ENCODE data around the gene ENC1. TPM values are rescaled to one million over a fixed set of nuclear protein-coding genes. Genes with fewer than 3 reads are reported as not detected.
A peak's percentile ranks its signal among the peaks of the same experiment; 100 is the strongest.
"Not testable (repeated sequence)": the region's sequence is repeated elsewhere in the genome, so short reads cannot be mapped to it uniquely, and the experiment has no call there.

Gene ENC1, protein sequence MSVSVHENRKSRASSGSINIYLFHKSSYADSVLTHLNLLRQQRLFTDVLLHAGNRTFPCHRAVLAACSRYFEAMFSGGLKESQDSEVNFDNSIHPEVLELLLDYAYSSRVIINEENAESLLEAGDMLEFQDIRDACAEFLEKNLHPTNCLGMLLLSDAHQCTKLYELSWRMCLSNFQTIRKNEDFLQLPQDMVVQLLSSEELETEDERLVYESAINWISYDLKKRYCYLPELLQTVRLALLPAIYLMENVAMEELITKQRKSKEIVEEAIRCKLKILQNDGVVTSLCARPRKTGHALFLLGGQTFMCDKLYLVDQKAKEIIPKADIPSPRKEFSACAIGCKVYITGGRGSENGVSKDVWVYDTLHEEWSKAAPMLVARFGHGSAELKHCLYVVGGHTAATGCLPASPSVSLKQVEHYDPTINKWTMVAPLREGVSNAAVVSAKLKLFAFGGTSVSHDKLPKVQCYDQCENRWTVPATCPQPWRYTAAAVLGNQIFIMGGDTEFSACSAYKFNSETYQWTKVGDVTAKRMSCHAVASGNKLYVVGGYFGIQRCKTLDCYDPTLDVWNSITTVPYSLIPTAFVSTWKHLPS
- total RNA-seq, result under 1 TPM; 0.50 to 0.55 TPM

DNA sequence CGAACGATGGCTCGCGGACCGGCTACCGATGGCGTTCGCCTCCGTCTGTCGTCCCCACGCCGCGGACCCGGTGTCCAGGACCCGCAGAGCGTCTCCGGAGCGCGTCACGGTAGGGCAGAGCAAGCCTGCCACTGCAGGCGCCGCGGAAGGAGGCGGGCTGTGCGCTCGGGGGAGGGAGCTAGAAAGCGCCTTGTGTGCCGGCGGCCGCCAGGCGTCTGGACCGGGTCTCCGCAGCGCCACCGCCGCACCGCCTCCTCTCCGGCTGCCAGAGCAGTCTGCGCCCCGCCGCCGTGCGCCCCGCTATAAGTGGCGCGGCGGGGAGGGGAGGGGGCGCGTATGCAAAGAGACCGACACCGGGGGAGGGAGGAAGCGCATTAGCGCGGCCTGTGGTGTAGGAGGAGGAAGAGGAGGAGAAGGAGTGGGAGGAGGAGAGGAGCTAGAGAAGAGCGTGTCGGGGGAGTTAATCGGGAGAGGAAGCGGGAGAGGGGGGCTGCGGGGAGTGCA, at the start of gene ENC1:
Gene ENC1, minus strand, starts transcription at position 279 of the 504 bp plus-strand sequence. CDS start 4,243 bp downstream, outside the sequence.
- peak; percentile 93 for ATAC-seq
- peaks cover 30% of the 10 kb centered on the region for H3K4me1 Mint-ChIP-seq (ENCODE audit: low read depth)
- ChIA-PET POLR2A (interaction anchor here (0.6 to 1.3 kb wide), 2 partner anchors 61 to 65 kb away, joined by 3 to 4 read pairs; no protein-coding TSS in a partner anchor), CTCF (interaction anchor here (1.0 to 5.5 kb wide), 10 partner anchors 9 to 738 kb away, joined by 3 to 38 read pairs (median 4); no protein-coding TSS in a partner anchor)
- H3K27me3 Mint-ChIP-seq (ENCODE audit: low read depth), result peaks cover 53% of the 10 kb centered on the region
- peak within 1 kb of the TSS; percentile 77 for H3K4me3 Mint-ChIP-seq
- no peaks in the 10 kb centered on the region for H3K9me3 Mint-ChIP-seq (ENCODE audit: insufficient read depth)
- DNase-seq, result peak; percentile 82
- H3K27ac Mint-ChIP-seq, result peak within 1 kb of the TSS; percentile 41
- H3K36me3 Mint-ChIP-seq (ENCODE audit: low read depth), result no peaks in the 10 kb centered on the region

DNA sequence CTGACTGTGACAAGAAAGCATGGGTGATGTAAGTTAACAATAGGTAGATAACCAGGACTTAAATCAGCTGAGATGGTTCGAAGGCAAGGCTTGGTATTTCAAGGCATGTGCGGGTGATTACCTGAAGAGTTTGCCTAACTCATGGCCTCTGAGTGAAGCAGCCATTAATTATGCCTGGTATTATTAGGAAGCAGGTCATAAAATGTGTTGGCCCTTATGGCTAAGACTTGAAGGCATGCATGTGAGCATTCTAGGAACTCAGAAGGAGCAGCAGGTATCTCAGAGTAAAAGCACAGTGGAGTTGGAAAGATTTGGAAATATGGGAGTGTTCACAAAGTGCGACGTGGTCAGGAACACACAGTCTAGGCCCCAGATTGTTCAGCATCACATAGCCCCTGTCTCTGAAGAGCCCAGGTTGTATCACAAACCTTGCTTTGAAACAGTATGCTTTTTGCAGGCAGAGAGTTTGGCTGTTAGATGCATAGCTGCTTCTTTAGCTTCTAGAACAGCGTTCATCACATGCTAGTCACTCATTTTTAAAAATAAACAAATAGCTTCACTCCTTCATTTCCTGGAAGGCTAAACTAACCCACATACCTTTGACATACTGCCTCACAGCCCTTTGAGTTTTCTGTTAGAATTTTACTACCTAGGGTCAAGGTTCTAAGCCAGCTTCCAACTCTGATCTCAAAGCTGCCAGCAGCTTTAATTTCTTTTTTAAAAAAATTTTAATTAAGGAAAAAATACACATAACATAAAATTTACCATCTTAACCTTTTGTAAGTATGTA, 46.6 kb upstream of the ENC1 start:
- POLR2A ChIA-PET, result no interaction called here
- no peak overlapping the region for H3K27ac Mint-ChIP-seq

DNA sequence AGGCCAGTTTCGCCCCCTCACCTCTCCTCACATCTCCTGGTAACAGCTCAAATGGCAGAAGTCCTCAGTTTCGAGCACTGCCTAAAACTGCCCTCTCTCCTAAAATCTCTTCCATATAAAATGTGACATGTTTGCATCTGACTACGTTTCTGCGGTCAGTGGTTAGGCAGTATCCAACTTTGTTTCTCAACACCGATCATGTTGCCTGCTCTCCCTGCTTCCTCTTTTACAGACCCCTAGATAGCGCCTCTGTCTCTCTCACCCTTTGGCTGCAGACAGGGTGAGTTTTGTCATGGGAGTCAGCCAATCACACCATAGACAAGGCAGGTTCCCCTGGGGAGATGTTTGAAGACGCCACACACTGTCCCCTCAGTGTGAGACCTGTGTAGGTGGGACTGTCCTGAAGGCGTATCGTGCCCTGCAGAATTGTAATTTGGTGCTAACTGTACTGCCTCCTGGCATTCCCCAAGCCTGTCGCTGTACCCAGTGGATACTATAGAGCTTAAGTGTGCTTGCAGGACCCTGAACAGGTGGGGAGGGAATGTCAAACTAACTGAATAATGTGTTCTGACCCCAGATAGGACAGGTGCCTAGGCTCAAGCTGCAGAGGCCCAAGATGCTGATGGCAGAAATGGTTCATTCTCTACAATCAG, 45.6 kb upstream of the ENC1 start:
- ChIA-PET POLR2A (interaction anchor here (1.4 kb wide), 1 partner anchor 8 kb away, joined by 3 read pairs; no protein-coding TSS in a partner anchor), CTCF (interaction anchor here (1.1 kb wide), 1 partner anchor 81 kb away, joined by 3 read pairs; the partner anchor contains the start of genes GFM2 and NSA2)
- Mint-ChIP-seq H3K4me3 (peak overlapping the region; percentile 75), H3K4me1 (ENCODE audit: low read depth) (peaks cover 29% of the 10 kb centered on the region), H3K36me3 (ENCODE audit: low read depth) (peaks cover 20% of the 10 kb centered on the region), H3K27me3 (ENCODE audit: low read depth) (peaks cover 7% of the 10 kb centered on the region), H3K9me3 (ENCODE audit: insufficient read depth) (no peaks in the 10 kb centered on the region), H3K27ac (peak overlapping the region; percentile 57)
- ATAC-seq (peak; percentile 14), DNase-seq (peak; percentile 22)

More for the DNA sequence above, 46.6 kb upstream of the ENC1 start:
- CTCF ChIA-PET, result interaction anchor here (1.1 kb wide), 1 partner anchor 79 kb away, joined by 3 read pairs; the partner anchor contains the start of genes GFM2 and NSA2
- Mint-ChIP-seq H3K4me1 (ENCODE audit: low read depth) (peaks cover 29% of the 10 kb centered on the region), H3K4me3 (peak overlapping the region; percentile 75), H3K36me3 (ENCODE audit: low read depth) (peaks cover 20% of the 10 kb centered on the region), H3K27me3 (ENCODE audit: low read depth) (peaks cover 7% of the 10 kb centered on the region), H3K9me3 (ENCODE audit: insufficient read depth) (no peaks in the 10 kb centered on the region)
- DNase-seq (no peak), ATAC-seq (no peak)

DNA sequence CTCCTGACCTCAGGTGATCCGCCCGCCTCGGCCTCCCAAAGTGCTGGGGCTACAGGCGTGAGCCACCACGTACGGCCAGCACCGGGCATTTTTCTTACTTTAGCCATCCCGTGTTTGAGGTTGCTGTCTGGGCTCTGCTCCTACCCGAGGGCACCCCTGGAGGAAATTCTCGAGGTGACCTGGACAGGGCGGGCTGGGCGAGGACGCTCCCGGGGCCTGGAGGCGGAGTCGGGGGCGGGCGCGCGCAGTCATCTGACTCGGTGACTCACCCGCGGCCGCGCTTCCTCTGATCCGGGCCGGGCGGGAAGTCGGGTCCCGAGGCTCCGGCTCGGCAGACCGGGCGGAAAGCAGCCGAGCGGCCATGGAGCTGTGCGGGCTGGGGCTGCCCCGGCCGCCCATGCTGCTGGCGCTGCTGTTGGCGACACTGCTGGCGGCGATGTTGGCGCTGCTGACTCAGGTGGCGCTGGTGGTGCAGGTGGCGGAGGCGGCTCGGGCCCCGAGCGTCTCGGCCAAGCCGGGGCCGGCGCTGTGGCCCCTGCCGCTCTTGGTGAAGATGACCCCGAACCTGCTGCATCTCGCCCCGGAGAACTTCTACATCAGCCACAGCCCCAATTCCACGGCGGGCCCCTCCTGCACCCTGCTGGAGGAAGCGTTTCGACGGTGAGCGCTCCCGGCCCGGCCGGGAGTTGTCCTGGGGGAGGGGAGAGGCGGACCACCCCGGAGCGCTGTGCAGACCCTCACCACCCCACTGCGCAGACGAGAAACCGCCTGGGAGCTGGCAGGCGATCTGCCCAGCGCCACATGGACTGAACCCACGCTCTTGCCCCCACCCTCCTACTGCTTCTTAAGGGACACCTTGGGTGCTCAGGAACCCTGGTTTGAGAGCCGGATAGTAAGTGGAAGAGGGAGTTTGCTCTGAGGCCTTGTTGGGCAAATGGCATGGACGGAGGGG, 44.6 kb upstream of the ENC1 start, which contains the start of gene HEXB:
Gene HEXB, plus strand, starts transcription at position 334 of the 952 bp plus-strand sequence. Its CDS starts 28 bp downstream, at position 362.
- ATAC-seq (peak; percentile 94), DNase-seq (peak; percentile 88)
- Mint-ChIP-seq H3K36me3 (ENCODE audit: low read depth) (peaks cover 17% of the 10 kb centered on the region), H3K4me1 (ENCODE audit: low read depth) (peaks cover 29% of the 10 kb centered on the region), H3K9me3 (ENCODE audit: insufficient read depth) (no peaks in the 10 kb centered on the region), H3K27me3 (ENCODE audit: low read depth) (peaks cover 17% of the 10 kb centered on the region), H3K27ac (peak within 1 kb of the TSS; percentile 57), H3K4me3 (peak within 1 kb of the TSS; percentile 75)
- ChIA-PET POLR2A (interaction anchor here (1.4 kb wide), 1 partner anchor 9 kb away, joined by 3 read pairs; no protein-coding TSS in a partner anchor), CTCF (no interaction called here)

DNA sequence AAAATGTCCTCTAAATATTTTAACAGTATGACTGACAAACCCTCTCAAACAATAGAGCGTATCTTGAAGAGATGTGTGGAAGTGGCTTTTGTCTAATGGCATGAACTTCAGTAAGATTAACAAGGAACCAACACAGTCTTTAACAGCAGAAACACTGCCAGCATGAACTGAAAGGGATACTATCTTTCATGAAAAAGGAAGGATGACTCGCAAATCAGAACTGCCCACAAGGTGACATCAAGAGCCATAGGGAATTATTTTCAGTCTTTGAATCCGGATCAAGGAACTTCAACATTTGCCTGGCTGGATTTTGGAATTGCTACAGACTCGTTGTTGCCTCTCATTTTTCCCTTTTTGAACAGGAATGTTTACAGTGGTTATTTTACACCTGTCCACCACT, 39.4 kb upstream of the ENC1 start:
- ChIA-PET CTCF (no interaction called here), POLR2A (no interaction called here)
- Mint-ChIP-seq H3K36me3 (ENCODE audit: low read depth) (no peaks in the 10 kb centered on the region), H3K4me3 (no peak overlapping the region), H3K4me1 (ENCODE audit: low read depth) (peaks cover 6% of the 10 kb centered on the region), H3K9me3 (ENCODE audit: insufficient read depth) (no peaks in the 10 kb centered on the region), H3K27me3 (ENCODE audit: low read depth) (peaks cover 31% of the 10 kb centered on the region), H3K27ac (no peak overlapping the region)
- DNase-seq (no peak), ATAC-seq (no peak)

DNA sequence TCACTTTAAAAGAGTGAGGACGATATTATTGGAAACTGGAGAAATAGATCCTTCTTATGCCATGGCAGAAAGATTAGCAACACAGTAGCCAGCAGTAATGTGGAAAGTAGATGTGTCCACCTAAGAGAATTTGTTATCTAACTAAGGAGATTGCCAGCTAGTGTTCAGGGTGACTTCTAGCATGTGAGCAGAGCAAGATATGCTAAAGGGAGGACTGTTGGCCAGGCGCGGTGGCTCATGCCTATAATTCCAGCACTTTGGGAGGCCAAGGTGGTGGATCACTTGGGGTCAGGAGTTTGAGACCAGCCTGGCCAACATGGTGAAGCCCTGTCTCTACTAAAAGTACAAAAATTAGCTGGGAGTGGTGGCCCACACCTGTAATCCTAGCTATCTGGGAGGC, 38.8 kb upstream of the ENC1 start:
- H3K9me3 Mint-ChIP-seq (ENCODE audit: insufficient read depth); H3K27ac Mint-ChIP-seq; POLR2A ChIA-PET; CTCF ChIA-PET; ATAC-seq; H3K36me3 Mint-ChIP-seq (ENCODE audit: low read depth); H3K4me3 Mint-ChIP-seq; DNase-seq; H3K4me1 Mint-ChIP-seq (ENCODE audit: low read depth): not testable (repeated sequence)
- peaks cover 31% of the 10 kb centered on the region for H3K27me3 Mint-ChIP-seq (ENCODE audit: low read depth)

DNA sequence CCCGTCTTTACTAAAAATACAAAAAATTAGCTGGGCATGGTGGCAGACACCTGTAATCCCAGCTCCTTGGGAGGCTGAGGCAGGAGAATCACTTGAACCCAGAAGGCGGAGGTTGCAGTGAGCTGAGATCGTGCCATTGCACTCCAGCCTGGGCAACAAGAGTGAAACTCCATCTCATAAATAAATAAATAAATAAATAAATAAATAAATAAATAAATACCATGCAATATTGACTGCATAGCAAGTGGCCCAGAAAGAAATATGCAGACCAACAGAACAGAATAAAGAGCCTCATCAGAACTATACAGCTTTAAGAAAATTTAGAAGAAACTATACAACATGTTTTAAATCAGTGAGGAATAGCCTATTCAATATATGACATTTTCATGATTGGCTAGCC, 37.6 kb upstream of the ENC1 start:
- H3K27ac Mint-ChIP-seq; CTCF ChIA-PET; H3K4me1 Mint-ChIP-seq (ENCODE audit: low read depth); POLR2A ChIA-PET; H3K36me3 Mint-ChIP-seq (ENCODE audit: low read depth); ATAC-seq; H3K4me3 Mint-ChIP-seq; DNase-seq; H3K9me3 Mint-ChIP-seq (ENCODE audit: insufficient read depth): not testable (repeated sequence)
- H3K27me3 Mint-ChIP-seq (ENCODE audit: low read depth), result peaks cover 30% of the 10 kb centered on the region

DNA sequence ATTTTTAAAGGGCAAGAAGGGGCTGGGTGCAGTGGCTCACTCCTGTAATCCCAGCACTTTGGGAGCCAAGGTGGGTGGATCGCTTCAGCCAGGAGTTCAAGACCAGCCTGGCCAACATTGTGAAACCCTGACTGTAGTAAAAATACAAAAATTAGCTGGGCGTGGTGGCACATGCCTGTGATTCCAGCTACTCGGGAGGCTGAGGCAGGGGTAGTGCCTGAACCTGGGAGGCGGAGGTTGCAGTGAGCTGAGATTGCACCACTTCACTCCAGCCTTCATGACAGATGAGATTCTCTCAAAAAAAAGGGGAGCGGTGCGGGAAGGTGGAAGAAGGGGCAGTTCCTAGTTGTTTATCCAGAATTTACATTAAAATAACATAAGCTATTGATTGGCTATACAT, 35.9 kb upstream of the ENC1 start:
- H3K4me1 Mint-ChIP-seq (ENCODE audit: low read depth); H3K27ac Mint-ChIP-seq; H3K9me3 Mint-ChIP-seq (ENCODE audit: insufficient read depth); H3K4me3 Mint-ChIP-seq; ATAC-seq; H3K36me3 Mint-ChIP-seq (ENCODE audit: low read depth); POLR2A ChIA-PET; DNase-seq: not testable (repeated sequence)
- CTCF ChIA-PET, result interaction anchor here (0.9 to 1.2 kb wide), 2 partner anchors 561 to 589 kb away, joined by 4 read pairs; partner anchors contain the start of gene ANKRD31
- H3K27me3 Mint-ChIP-seq (ENCODE audit: low read depth), result peaks cover 29% of the 10 kb centered on the region

DNA sequence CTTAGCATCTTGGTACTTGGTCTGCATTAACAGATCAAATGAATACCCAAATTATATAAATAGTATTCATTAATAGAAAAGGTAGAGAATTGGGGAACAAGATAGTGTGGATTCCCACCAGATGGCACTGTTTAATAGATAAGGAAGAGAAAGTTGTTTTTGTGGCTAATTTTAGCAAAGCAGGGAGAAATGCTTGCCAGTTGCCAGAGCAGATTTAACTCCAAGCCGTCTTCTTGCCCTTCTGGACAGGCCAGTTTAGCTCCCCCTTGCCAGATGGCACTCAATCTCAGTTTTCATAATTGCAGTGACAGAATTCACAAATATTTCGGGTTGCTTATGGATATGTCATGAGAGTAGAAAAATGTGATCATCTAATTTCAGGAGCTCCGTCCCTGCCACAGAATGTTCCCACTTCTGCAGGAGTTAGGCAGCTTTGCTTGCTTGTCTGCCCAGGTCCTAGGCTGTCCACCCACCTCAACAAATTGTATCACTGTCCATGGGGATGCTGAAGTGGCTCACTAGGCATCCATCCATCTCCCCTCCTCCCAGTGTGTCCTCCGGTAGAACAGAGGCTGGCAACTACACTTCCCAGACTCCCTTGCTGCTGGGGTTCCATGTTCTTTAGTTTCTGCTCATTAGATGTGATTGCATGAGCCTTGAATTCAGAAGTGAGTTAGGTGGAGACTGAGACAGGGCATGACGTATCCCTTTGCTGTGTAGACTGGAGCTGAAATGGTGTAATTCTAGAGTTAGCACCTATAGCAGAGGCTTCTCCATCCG, 32.7 kb upstream of the ENC1 start:
- no peaks in the 10 kb centered on the region for H3K9me3 Mint-ChIP-seq (ENCODE audit: insufficient read depth)
- ATAC-seq (no peak), DNase-seq (no peak)
- H3K4me3 Mint-ChIP-seq, result no peak overlapping the region
- ChIA-PET CTCF (interaction anchor here (0.7 to 1.2 kb wide), 2 partner anchors 10 to 376 kb away, joined by 3 to 4 read pairs; no protein-coding TSS in a partner anchor), POLR2A (no interaction called here)
- no peaks in the 10 kb centered on the region for H3K36me3 Mint-ChIP-seq (ENCODE audit: low read depth)
- no peaks in the 10 kb centered on the region for H3K4me1 Mint-ChIP-seq (ENCODE audit: low read depth)
- peaks cover 15% of the 10 kb centered on the region for H3K27me3 Mint-ChIP-seq (ENCODE audit: low read depth)
- H3K27ac Mint-ChIP-seq, result no peak overlapping the region

Measured in activated CD8-positive, alpha-beta T cell treated with anti-CD3 and anti-CD28 coated beads, Interleukin-2, amount 10 ng/mL, durations not matched to agents 7 days and 5 days (primary cell).